ELF-1 (cell line): ENCODE measurements around the gene LRRC75A.
"Not testable (repeated sequence)": the region's sequence is repeated elsewhere in the genome, so short reads cannot be mapped to it uniquely, and the experiment has no call there.

Source experiments
- DNase-seq: peaks from one replicate; pipeline ENCODE4 v3.0.0-alpha.2; 2016; ENCODE audit warnings: low read depth, low spot score

The LRRC75A gene

DNA sequence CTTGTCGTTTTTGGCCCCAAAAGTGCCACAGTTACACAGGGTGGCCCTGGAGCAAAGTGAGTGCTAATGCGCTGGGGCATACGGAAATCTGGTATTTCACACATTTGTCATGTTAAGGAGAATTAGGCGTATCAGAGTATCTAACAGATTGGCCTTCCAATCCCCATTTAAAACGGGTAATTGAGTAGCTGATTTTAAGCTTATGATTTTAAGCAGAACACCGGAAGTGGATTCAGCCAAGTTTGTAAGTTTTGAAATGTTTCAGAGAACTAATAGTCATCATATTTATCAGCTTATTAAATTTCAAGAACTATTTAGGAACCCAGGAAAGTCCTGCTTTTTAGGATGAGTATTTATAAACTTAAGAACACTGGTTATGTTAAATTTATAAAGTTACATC, 19.5 kb downstream of the LRRC75A start:
- DNase-seq = no peak

- DNase-seq = no peak
These were observed 20.7 kb downstream of the LRRC75A start for GRCh38 chr17:16471295-16471694.

GRCh38 chr17:16470265-16470664, 21.7 kb downstream of the LRRC75A start:
- DNase-seq = no peak

GRCh38 chr17:16468428-16468992, 23.5 kb downstream of the LRRC75A start:
- DNase-seq = no peak

- no peak for DNase-seq
These were observed 24.1 kb downstream of the LRRC75A start for GRCh38 chr17:16467886-16468285.

GRCh38 chr17:16467044-16467443, 24.9 kb downstream of the LRRC75A start:
- no peak for DNase-seq

DNA sequence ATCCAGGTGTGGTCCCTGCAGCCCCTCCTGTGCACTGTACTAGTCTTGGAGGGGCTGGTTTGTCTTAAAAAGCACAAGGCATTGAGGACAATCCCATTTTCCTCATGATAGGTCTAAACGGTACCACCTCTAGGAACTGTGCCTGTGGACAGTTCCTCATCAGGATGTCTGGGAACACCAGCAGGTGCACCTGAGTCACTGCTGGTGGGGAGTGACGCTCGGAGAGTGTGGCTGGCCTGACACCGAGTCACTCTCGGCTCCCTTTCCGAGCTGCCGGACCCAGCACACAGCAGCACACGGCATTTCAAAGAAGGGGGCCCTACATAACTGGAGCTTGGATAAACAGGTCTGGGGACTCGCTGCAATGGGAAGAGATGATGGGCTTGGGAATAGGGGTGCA, 25.6 kb downstream of the LRRC75A start:
- no peak for DNase-seq

GRCh38 chr17:16465861-16466338, 26.1 kb downstream of the LRRC75A start:
- no peak for DNase-seq

DNA sequence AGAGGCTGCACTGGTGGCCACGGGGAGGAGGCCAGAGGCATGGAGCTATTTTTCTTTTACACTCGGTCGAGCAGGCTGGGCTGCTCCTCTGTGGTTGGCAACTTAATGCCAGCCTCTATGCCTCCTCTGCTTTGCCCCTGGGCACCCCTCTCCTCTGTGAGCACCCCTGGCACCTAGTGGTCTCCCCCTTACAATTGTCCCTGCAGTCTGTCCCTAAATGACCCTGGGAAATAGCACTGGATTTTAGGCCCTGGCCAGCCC, 27.0 kb downstream of the LRRC75A start:
- DNase-seq = no peak

DNA sequence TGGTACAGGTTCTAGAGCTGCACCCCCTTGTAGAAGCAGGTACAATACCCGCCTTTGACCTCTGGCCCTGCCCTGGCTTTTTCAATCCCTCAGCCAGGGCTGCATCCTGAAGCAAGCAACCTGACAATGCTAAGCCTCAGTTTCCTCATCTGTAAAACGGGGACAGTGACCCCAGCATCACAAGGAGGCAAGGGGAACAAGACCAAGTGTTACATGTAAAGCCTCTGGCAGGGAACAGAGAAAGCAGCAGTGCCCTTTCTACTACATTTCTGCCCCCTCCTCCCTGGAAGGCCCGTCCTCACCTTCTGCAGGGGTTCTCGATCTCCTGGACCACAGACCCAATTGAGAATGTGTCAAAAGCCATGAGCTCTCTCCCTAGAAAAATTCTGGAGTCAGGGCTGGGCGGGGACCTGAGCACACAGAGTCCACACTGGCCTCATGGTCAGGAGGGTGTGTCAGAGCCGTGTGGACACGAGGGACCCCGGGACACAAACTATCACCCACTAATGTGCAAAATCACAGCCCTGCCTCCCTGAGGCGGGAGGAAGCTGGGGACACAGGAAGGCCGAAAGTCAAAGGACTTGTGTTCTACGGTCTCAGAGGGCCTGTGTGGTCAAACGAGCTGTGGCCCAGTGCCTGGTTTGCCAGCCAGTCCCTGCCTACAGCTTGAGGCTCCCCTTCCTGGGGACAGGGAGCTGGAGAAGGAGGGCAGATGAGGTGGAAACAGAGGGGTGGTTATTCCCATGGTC, 27.5 kb downstream of the LRRC75A start:
- no peak for DNase-seq

DNA sequence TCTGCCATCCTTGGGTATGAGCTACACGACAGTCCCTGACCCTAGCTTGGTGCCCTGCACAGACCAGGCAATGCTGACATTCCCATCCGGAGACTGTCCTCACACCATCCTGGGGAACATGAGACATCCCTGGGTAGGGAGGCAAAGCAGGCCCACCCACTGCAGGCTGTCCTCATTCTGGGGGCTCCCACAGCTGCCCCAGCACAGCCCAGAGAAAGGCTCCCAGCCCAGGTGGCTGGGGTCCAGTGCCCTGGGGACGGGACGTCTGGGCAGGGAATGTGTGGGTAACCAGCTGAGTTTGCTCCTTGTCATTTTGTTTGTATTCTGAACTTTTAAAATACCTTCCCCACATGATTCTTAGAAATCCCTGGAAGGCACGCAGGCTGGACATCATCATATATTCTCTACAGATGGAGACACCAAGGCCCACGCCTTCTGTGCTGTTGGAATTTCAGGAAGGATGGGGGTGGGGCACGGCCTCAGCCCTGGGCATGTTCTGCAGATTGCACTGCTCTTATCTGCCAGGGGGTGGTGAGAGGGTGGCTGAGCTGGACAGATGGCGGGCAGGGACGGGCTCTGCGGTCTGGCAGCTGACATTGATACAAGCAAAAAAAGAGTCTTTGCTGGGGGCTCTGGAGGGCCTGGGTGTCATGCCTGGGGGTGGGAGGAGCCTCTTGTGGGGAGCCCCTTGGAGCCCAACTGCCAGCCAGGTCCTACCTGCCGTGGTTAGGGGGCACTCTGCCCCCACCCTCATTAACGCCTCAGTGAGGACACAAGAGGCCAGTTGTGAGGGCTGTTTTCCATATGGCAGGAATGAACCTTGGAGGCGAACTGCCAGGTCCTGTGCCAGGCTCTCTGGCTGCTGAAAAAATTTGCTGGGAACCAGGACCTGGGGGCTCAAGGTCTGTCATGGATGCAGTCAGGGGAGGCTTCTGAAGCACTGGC, 28.4 kb downstream of the LRRC75A start:
- no peak for DNase-seq

DNA sequence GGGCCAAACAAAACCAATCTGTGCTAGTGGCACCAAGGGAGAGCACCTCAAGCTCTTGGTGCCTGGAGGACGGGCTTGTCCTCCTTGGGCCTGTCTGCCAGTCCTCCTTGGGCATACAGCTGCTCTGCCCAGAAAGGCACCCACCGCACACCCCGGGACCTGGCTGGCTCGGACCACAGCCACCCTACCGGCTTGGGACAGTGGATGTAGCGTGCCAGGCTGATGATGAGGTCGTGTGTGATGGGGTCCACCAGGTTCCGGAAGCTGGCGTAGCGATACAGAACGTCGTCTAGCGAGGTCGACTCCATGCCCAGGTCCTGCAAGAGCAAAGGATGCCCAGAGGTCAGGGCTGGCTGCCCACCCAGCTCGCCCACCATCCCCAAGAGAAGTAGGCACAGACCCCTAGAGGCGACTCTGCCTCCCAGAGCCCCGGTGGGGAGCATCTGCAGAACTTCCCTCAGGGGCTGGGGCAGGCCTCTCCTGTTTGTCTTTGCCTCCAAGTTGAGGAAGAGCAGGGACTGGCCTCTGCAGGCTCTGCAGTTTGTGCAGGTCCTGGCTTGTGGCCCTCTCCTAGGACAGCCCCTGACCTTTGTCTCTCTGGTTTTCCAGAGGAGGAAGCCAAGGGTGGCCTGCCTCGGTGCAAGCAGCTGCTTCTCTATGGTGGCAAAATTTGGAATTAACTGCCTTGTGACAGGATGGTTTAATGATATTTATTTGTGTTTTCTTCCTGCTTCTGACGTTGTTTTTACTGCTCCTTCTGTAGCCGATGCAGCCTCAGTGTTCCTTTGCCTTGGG, 29.7 kb downstream of the LRRC75A start:
- no peak for DNase-seq

GRCh38 chr17:16461606-16461866, 30.5 kb downstream of the LRRC75A start:
- no peak for DNase-seq

DNA sequence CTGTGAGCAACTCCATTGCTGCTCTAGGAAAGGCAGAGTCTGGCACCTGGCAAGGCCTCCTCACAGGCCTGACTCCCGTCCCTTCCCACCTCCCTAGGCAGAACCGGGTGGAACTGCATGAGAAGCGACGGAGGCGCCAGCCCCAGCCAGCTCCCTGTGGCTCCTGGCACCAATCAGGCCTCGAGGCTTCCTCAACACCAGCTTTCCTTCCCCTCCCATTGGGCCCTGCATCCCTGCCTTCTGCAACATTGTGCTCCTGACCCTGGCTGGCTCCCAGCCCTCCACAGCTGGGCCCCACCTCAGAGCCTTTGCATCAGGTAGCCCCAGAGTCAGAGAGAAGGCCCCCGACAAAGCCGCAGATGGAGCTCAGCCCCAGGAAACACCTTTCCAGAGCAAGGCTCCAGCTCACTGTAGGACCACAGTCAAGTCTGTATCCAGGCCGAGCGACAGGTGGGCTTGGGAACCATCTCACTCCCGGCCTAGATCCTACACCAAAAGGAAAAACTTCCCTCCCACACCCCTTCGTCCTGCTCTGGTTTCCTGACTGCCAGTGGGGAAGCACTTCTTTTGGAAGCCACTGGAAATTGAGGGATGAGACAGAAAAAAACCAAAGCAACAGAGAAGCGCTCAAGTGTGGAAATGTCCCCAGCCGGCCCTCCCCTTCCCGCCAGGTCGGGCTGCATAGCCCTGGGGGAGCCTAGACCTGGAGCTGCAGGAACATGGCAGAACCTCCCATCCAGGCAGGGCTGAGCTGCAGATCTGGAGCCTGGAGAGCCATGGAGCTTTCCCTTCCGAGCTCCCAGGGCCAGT, 31.0 kb downstream of the LRRC75A start:
- no peak for DNase-seq

DNA sequence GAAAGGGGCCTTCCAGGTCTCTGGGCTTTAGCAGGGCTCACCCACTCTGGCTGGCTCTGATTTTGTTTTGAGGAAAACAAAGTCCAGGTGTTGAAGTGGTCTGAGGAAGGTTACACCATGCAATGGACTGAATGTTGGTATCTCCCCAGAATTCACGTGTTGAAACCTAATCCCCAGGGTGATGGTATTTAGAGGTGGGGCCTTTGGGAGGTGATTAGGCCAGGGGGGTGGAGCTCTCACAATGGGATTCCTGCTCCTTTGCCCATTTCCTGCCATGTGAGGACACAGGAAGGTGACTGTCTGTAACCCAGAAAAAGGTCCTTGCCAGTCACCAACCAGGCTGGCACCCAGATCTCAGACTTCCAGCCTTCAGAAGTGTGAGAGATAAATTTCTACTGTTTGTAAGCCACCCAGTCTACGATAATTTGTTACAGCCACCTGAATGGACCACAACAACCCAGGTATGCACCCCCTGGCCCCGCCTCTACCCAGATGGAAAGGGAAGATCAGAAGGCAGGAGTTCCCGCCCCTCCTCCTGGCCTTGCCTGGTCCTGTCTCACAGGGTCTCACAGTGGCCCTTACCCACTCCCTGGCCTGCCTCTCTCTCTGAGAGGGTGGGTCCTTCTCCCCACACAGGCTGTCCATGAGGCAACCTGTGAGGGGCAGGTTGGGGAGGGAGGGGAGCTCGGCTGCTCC, 32.0 kb downstream of the LRRC75A start:
- DNase-seq = no peak

GRCh38 chr17:16459271-16459670, 32.7 kb downstream of the LRRC75A start:
- no peak for DNase-seq

DNA sequence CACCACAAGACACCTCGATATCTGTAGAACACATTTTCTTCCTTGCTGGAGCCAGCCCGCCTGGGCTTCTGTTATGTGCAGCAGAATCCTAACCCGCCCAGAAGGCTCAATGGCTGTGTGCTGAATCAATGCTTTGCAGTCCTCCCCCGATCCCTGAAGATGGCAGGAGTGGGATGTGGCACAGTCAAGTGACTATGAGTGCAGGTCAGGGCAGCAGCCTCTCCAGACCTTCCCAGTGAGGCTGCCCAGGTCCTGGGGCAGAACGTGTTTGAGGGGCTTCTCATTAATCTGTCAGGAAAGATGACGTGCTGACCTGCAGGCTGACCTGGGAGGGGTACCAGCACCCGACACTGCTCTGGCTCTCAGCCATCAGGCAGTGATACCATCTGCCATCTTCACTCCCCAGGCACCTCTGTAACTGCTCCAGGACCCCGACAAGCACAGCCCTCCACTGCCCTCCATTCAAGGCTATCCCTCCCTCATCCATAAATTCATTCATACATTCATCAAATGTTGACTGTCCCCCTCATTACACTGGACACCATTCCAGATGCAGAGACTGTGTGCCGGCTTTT, 35.2 kb downstream of the LRRC75A start:
- DNase-seq = no peak

DNA sequence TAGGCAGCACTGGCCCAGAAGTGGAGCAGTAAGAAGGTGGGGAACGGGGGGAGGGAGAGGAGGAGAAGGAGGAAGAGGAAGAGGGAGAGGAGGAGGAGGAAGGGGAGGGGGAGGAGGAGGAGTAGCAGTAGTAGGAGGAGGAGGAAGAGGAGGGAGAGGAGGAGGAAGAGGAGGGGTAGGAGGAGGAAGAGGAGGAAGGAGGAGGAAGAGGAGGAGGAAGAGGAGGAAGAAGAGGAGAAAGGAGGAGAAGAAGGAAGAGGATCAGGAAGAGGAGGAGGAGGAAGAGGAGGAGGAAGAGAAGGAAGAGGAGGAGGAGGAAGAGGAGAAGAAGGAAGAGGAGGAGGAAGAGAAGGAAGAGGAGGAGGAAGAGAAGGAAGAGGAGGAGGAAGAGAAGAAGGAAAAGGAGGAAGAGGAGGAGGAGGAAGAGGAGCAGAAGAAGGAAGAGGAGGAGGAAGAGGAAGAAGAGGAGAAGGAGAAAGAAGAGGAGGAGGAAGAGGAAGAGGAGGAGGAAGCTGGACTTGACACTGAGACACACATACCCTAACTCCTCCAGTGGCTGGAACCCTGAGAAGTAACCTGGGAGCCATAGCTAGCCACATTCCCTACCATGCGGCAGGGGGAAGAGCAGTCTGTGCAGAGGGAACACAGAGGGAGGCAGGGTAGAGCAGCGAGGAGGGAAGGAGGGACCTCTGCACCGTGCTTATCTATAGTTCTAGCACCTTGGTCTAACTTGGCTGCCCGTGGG, 35.8 kb downstream of the LRRC75A start:
- DNase-seq = no peak

DNA sequence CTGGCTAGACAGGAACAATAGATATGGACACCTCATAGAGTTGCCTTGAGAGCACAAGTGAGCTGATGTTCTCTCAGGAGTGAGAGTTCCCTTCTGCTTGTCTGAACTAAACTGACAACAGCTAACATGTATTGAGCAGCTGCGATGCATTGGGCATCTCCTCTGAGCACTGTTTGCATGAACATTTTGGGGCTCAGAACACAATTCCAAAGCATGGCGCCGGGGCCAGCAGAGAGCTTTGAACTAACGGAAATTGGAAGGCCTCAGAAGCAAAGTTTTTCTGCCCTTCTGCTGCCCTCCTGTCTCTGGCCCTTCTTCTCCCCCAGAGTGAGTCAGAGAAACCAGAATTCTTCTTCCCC, 38.5 kb downstream of the LRRC75A start:
- no peak for DNase-seq

DNA sequence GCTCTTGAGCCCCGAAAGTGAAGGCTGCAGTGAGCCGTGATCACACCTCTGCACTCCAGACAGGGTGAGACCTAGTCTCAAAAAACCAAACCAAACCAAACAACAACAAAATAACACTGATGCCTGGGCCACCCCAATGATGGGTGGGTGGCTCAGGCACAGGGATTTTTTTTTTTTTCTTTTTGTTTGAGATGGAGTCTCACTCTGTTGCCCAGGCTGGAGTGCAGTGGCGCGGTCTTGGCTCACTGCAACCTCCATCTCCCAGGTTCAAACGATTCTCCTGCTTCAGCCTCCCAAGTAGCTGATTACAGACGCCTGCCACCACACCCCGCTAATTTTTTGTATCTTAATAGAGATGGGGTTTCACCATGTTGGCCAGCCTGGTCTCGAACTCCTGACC, 39.7 kb downstream of the LRRC75A start:
- not testable (repeated sequence) for DNase-seq
